Colonic mucosa (tissue), 4 donors: ENCODE results near the gene ENKD1. TPM values are rescaled to one million over a fixed set of nuclear protein-coding genes. Genes with fewer than 3 reads are reported as not detected.
A peak's percentile ranks its signal among the peaks of the same experiment; 100 is the strongest.

Source experiments
- DNase-seq: peaks from one replicate; pipeline ENCODE4 v3.0.0-alpha.2; 2020
- H3K27ac ChIP-seq: fragments of 200-600 bp; one replicate; pipeline ENCODE4 v1.8.0; 2021
- H3K27me3 ChIP-seq: fragments of 200-600 bp; one replicate; pipeline ENCODE4 v1.8.0; 2021
- H3K36me3 ChIP-seq: fragments of 200-600 bp; one replicate; pipeline ENCODE4 v1.8.0; 2021
- H3K4me1 ChIP-seq: fragments of 200-600 bp; one replicate; pipeline ENCODE4 v1.8.0; 2021; ENCODE audit warnings: mild to moderate bottlenecking
- H3K4me3 ChIP-seq: fragments of 200-600 bp; one replicate; pipeline ENCODE4 v1.8.0; 2021
- H3K9ac ChIP-seq, 2 donors: one replicate each; pipeline ENCODE4 v1.7.0; 2013; ENCODE audit warnings: control low read depth in 2 of 2, low read depth in 2 of 2, low read length in 2 of 2
- H3K9me3 ChIP-seq: fragments of 200-600 bp; one replicate; pipeline ENCODE4 v1.8.0; 2021
- intact Hi-C: fragments of 100-400 bp; cut with DNase I; formaldehyde crosslinking; loops from one replicate; pipeline ENCODE4 v1.14.1; 2022
- total RNA-seq, 2 donors: library from RNA; stranded (reverse); fragmentation: NEBNext Ultra II Directional in 1 of 2; extraction: Animal tissue kit (Norgen Biotek cat#: 25700) in 1 of 2; gene quantifications; one replicate each; pipeline ENCODE4 v1.2.1, GENCODE V29; 2021
- TF ChIP-seq, protein P1 (sequence below): fragments of 200-600 bp; IDR thresholded peaks from one replicate; pipeline ENCODE4 v1.8.0; 2022; ENCODE audit warnings: antibody characterized with exemption, mild to moderate bottlenecking
- donor health status: healthy.
- donor health status: DM: no; HTN: no; CAD: no.
- donor health status: DM: no; HTN: no; CAD: no.

Gene ENKD1
- total RNA-seq, 2 donors from 2014 or later = 9.1 to 13.0 TPM

DNA sequence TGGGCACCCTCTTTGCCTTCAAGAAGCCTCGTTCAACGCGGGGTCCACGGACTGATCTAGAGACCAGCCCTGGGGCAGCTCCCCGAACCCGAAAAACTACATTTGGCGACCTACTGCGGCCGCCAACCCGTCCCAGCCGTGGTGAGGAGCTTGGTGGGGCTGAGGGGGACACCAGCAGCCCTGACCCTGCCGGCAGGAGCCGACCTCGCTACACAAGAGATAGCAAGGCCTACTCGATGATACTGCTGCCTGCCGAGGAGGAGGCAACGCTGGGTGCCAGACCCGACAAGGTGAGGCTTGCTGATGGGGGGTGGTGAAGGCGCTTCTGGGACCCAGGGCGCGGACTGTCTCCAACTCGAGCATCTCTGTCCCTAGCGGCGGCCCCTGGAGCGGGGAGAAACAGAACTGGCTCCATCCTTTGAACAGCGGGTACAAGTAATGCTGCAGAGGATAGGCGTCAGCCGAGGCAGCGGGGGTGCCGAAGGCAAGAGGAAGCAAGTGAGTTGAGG, 12.1 kb downstream of the ENKD1 start:
- H3K9ac ChIP-seq = no peak overlapping the region
- peaks cover 6% of the 10 kb centered on the region for H3K4me1 ChIP-seq
- H3K27me3 ChIP-seq = peaks cover 41% of the 10 kb centered on the region
- H3K4me3 ChIP-seq = no peak overlapping the region
- TF ChIP-seq, protein P1, sequence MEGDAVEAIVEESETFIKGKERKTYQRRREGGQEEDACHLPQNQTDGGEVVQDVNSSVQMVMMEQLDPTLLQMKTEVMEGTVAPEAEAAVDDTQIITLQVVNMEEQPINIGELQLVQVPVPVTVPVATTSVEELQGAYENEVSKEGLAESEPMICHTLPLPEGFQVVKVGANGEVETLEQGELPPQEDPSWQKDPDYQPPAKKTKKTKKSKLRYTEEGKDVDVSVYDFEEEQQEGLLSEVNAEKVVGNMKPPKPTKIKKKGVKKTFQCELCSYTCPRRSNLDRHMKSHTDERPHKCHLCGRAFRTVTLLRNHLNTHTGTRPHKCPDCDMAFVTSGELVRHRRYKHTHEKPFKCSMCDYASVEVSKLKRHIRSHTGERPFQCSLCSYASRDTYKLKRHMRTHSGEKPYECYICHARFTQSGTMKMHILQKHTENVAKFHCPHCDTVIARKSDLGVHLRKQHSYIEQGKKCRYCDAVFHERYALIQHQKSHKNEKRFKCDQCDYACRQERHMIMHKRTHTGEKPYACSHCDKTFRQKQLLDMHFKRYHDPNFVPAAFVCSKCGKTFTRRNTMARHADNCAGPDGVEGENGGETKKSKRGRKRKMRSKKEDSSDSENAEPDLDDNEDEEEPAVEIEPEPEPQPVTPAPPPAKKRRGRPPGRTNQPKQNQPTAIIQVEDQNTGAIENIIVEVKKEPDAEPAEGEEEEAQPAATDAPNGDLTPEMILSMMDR = no peak
- intact Hi-C loops = loop anchor here (10.0 kb wide), 1 partner anchor 110 kb away; no protein-coding TSS in a partner anchor
- DNase-seq = peak; percentile 14
- no peaks in the 10 kb centered on the region for H3K9me3 ChIP-seq
- no peak overlapping the region for H3K27ac ChIP-seq
- no peaks in the 10 kb centered on the region for H3K36me3 ChIP-seq

DNA sequence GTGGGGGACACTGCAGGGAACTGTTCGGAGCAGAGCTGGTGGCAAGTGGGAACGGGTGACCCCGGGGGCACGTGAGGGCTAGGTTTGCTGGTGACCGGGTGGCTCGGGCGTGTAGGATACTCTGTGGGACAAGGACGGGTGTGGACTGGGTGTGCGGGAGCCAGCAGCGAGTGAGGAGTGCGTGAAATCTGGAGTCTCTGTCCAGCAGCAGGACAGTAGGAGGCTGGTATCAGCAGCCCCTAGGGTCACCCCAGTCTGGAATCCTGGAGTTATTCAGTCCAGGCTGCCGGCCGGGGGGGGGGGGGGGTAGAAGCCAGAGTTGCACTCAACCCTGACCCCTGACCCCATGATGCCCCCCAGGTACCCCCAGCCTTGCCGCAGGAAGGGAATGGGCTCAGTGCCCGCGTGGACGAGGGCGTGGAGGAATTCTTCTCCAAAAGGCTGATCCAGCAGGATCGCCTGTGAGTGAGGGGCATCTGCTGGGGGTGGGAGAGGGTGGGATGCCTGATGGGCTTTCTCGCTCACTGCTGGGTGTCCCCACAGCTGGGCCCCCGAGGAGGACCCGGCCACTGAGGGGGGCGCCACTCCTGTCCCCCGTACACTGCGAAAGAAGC, 12.7 kb downstream of the ENKD1 start:
- H3K4me1 ChIP-seq = no peaks in the 10 kb centered on the region
- no peak overlapping the region for H3K27ac ChIP-seq
- no peak for DNase-seq
- H3K4me3 ChIP-seq = no peak overlapping the region
- H3K36me3 ChIP-seq = no peaks in the 10 kb centered on the region
- intact Hi-C loops = loop anchor here (10.0 kb wide), 1 partner anchor 109 kb away; no protein-coding TSS in a partner anchor
- H3K9me3 ChIP-seq = no peaks in the 10 kb centered on the region
- H3K27me3 ChIP-seq = peaks cover 46% of the 10 kb centered on the region
- TF ChIP-seq, protein P1 = no peak
- H3K9ac ChIP-seq = no peak overlapping the region

DNA sequence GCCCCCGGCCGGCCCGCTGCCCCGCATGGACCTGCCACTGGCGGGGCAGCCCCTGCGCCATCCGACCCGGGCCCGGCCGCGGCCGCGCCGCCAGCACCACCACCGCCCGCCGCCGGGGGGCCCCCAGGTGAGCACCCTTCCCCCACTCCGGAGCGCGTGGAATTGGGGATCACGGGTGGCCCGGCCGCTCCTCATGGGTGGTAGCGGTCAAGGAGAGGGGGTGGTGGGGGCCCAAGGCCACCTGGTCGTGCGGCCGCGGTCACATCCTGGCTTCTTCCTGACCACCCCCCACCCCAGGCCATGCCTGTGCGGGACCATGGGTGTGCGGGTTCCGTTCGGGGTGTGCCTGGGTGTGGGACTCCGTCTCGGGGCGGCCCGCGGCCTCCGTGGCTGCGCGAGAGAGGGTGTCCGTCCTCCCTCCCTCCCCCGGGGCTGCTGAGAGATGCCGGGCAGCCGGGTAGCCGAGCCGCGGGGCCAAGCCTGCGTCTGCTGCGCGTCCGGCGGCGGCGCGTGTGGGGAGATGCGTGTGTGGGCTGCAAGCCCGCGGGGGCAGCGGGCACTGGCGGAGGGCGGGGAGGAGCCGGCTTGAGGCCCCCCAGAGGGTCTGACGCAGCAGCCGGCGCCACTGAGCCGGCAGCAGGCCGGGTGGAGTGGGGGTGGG, 13.3 kb downstream of the ENKD1 start:
- H3K27me3 ChIP-seq = peaks cover 53% of the 10 kb centered on the region
- no peaks in the 10 kb centered on the region for H3K9me3 ChIP-seq
- H3K36me3 ChIP-seq = no peaks in the 10 kb centered on the region
- no peak for DNase-seq
- TF ChIP-seq, protein P1 = no peak
- intact Hi-C loops = loop anchor here (10.0 kb wide), 1 partner anchor 108 kb away; no protein-coding TSS in a partner anchor
- H3K27ac ChIP-seq = no peak overlapping the region
- H3K4me1 ChIP-seq = no peaks in the 10 kb centered on the region
- no peak overlapping the region for H3K9ac ChIP-seq
- no peak overlapping the region for H3K4me3 ChIP-seq

DNA sequence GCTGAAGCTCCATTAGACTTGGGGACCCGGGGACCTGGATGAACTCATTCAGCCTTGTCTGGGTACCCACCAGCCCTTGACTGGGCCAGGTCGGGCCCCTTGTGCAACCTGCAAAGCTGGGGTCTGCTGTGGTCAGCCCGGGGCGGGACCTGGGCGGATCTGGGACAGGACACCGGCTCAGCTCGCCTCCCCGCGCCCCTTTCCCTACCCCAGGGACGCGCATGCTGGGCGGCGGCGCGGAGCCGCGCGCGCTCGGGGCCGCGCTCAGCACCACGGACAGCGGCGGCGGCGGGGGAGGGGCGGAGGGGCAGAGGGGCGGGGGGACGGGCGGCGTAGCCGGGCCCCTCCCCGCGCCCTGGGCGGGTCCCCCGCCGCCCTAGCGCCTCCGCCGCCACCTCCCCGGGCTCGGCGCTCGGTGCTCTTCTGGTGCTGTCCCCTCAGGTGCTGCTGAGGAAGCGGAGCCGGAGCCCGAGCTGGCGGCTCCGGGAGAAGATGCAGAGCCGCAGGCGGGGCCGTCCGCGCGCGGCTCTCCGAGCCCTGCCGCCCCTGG, 13.9 kb downstream of the ENKD1 start:
- intact Hi-C loops = loop anchor here (10.0 kb wide), 1 partner anchor 108 kb away; no protein-coding TSS in a partner anchor
- Histone ChIP-seq H3K27ac (no peak overlapping the region), H3K27me3 (peaks cover 59% of the 10 kb centered on the region), H3K4me3 (no peak overlapping the region), H3K4me1 (no peaks in the 10 kb centered on the region), H3K36me3 (no peaks in the 10 kb centered on the region), H3K9ac (no peak overlapping the region), H3K9me3 (no peaks in the 10 kb centered on the region)
- TF ChIP-seq, protein P1 = no peak
- no peak for DNase-seq

DNA sequence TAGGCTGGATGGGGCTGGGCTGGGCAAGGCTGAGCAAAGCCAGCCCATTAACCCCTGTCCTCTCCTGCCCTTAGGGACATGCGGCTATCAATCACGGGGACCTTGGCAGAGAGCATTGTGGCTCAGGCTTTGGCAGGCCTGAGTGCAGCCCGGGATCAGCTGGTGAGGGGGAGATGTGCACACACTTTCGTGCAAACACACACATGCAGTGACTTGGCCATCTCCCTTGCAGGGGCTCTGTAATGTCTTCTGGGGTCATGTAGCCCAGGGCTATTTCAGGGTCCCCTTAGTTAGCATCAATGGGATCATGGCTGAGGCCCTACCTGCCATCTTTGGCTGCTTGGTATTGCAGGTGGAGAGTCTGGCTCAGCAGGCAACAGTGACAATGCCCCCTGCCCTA, 14.7 kb downstream of the ENKD1 start:
- H3K27ac ChIP-seq = no peak overlapping the region
- TF ChIP-seq, protein P1 = no peak
- no peak overlapping the region for H3K4me3 ChIP-seq
- intact Hi-C loops = loop anchor here (10.0 kb wide), 1 partner anchor 107 kb away; no protein-coding TSS in a partner anchor
- H3K27me3 ChIP-seq = peaks cover 61% of the 10 kb centered on the region
- H3K9me3 ChIP-seq = no peaks in the 10 kb centered on the region
- no peak for DNase-seq
- no peak overlapping the region for H3K9ac ChIP-seq
- H3K36me3 ChIP-seq = no peaks in the 10 kb centered on the region
- H3K4me1 ChIP-seq = no peaks in the 10 kb centered on the region
